Mesenteric fat pad (tissue), 1 donor: ENCODE measurements around the gene ARMC2. TPM values are rescaled to one million over a fixed set of nuclear protein-coding genes. Genes with fewer than 3 reads are reported as not detected.

Source experiments
- DNase-seq: peaks from one replicate; pipeline ENCODE4 v3.0.0-alpha.2; 2020; ENCODE audit warnings: low spot score
- total RNA-seq: library from RNA; stranded (reverse); fragmentation: NEBNext Ultra II Directional; extraction: Animal tissue kit (Norgen Biotek cat#: 25700); gene quantifications from one replicate; pipeline ENCODE4 v1.2.1, GENCODE V29; 2021
- donor health status: DM: yes; HTN: yes; CAD: no.

ARMC2 gene
- total RNA-seq, 1 donor from 2014 or later, result 10.0 TPM

GRCh38 chr6:109009962-109010704 lies 161.9 kb downstream of the ARMC2 start:
- no peak for DNase-seq

- no peak for DNase-seq
Measured at GRCh38 chr6:109010705-109011102, 162.5 kb downstream of the ARMC2 start.

- no peak for DNase-seq
Measured at GRCh38 chr6:109013656-109014305, 165.6 kb downstream of the ARMC2 start.

GRCh38 chr6:109014606-109015005 lies 166.4 kb downstream of the ARMC2 start:
- no peak for DNase-seq

- DNase-seq, result no peak
Measured at GRCh38 chr6:109015176-109015575, 167.0 kb downstream of the ARMC2 start.

- DNase-seq, result no peak
Measured at GRCh38 chr6:109019911-109020310, 171.7 kb downstream of the ARMC2 start.

- no peak for DNase-seq
Measured at GRCh38 chr6:109021870-109022269, 173.6 kb downstream of the ARMC2 start.

- no peak for DNase-seq
Measured at GRCh38 chr6:109023356-109023925, 175.2 kb downstream of the ARMC2 start.

Other genes starting within 250 kb of the ARMC2 start
- gene SESN1, start 246.4 kb downstream of the ARMC2 start, total RNA-seq, result 42.8 TPM
- gene CEP57L1, start 247.1 kb downstream of the ARMC2 start, total RNA-seq, result 14.2 TPM